ENCODE results near the gene GTSE1.

GTSE1 gene

GRCh38 chr22:46376111-46376510 is 79.4 kb downstream of the GTSE1 start:
- TF ChIP-seq, protein P1, sequence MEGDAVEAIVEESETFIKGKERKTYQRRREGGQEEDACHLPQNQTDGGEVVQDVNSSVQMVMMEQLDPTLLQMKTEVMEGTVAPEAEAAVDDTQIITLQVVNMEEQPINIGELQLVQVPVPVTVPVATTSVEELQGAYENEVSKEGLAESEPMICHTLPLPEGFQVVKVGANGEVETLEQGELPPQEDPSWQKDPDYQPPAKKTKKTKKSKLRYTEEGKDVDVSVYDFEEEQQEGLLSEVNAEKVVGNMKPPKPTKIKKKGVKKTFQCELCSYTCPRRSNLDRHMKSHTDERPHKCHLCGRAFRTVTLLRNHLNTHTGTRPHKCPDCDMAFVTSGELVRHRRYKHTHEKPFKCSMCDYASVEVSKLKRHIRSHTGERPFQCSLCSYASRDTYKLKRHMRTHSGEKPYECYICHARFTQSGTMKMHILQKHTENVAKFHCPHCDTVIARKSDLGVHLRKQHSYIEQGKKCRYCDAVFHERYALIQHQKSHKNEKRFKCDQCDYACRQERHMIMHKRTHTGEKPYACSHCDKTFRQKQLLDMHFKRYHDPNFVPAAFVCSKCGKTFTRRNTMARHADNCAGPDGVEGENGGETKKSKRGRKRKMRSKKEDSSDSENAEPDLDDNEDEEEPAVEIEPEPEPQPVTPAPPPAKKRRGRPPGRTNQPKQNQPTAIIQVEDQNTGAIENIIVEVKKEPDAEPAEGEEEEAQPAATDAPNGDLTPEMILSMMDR (IDR thresholded peaks at IDR 0.05), result no peak
- no peaks in the 10 kb centered on the region for H3K4me1 ChIP-seq
- no peaks in the 10 kb centered on the region for H3K9me3 ChIP-seq (ENCODE audit: control insufficient read depth, low read length)
- H3K4me2 ChIP-seq (ENCODE audit: low read length), result no peak overlapping the region
- H3K4me3 ChIP-seq (ENCODE audit: low read depth, low read length), result no peak overlapping the region
- H3K36me3 ChIP-seq (ENCODE audit: control insufficient read depth, insufficient read depth, low read length), result no peaks in the 10 kb centered on the region
- no peak overlapping the region for H2AFZ ChIP-seq
- H3K79me2 ChIP-seq, result no peaks in the 10 kb centered on the region
- H3K27ac ChIP-seq, result no peak overlapping the region
- no peak overlapping the region for H3K9ac ChIP-seq
- H3K27me3 ChIP-seq (ENCODE audit: control insufficient read depth, insufficient read depth, low read length), result no peaks in the 10 kb centered on the region

DNA sequence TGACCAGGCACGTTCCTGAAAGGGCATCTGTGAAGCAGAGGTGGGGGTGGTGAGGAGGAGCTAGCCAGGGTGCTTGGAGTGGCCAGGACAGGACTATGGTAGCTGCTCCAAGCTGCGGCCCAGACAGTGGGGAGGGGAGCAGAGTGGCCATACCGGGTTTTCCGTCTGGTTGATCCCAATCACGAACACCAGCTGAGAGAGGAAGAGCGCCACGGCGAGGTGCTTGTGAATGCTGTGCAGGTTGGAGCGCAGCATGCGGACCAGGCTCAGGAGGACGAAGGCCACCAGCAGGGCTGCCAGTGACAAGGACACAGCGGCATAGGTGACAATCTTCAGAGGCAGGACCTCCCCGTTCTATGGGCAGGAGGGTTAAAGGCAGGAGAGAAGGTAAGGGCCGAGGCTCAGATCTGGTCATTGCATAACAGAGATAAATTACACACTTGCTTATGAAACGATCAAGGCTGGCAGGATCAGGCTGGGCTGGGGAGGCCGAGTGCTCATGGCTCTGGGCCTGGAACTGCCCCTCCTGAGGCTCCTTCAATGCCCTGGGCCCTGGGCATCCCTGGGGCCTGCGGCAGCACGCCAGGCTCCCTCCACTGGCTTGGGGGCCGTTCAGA is 80.3 kb downstream of the GTSE1 start:
- no peaks in the 10 kb centered on the region for H3K79me2 ChIP-seq
- H3K9me3 ChIP-seq (ENCODE audit: control insufficient read depth, low read length), result no peaks in the 10 kb centered on the region
- no peak overlapping the region for H3K9ac ChIP-seq
- H3K4me3 ChIP-seq (ENCODE audit: low read depth, low read length), result no peak overlapping the region
- H3K4me1 ChIP-seq, result no peaks in the 10 kb centered on the region
- no peak overlapping the region for H2AFZ ChIP-seq
- H3K36me3 ChIP-seq (ENCODE audit: control insufficient read depth, insufficient read depth, low read length), result no peaks in the 10 kb centered on the region
- no peak overlapping the region for H3K27ac ChIP-seq
- H3K4me2 ChIP-seq (ENCODE audit: low read length), result no peak overlapping the region
- TF ChIP-seq, protein P1 (IDR thresholded peaks at IDR 0.05), result no peak
- H3K27me3 ChIP-seq (ENCODE audit: control insufficient read depth, insufficient read depth, low read length), result no peaks in the 10 kb centered on the region

- no peak overlapping the region for H3K9ac ChIP-seq
- no peaks in the 10 kb centered on the region for H3K36me3 ChIP-seq (ENCODE audit: control insufficient read depth, insufficient read depth, low read length)
- H3K27me3 ChIP-seq (ENCODE audit: control insufficient read depth, insufficient read depth, low read length), result no peaks in the 10 kb centered on the region
- H3K4me3 ChIP-seq (ENCODE audit: low read depth, low read length), result no peak overlapping the region
- TF ChIP-seq, protein P1 (IDR thresholded peaks at IDR 0.05), result no peak
- no peaks in the 10 kb centered on the region for H3K9me3 ChIP-seq (ENCODE audit: control insufficient read depth, low read length)
- no peaks in the 10 kb centered on the region for H3K79me2 ChIP-seq
- H3K4me2 ChIP-seq (ENCODE audit: low read length), result no peak overlapping the region
- no peaks in the 10 kb centered on the region for H3K4me1 ChIP-seq
- no peak overlapping the region for H2AFZ ChIP-seq
- H3K27ac ChIP-seq, result no peak overlapping the region
Observed at GRCh38 chr22:46377525-46378425, 81.1 kb downstream of the GTSE1 start.

DNA sequence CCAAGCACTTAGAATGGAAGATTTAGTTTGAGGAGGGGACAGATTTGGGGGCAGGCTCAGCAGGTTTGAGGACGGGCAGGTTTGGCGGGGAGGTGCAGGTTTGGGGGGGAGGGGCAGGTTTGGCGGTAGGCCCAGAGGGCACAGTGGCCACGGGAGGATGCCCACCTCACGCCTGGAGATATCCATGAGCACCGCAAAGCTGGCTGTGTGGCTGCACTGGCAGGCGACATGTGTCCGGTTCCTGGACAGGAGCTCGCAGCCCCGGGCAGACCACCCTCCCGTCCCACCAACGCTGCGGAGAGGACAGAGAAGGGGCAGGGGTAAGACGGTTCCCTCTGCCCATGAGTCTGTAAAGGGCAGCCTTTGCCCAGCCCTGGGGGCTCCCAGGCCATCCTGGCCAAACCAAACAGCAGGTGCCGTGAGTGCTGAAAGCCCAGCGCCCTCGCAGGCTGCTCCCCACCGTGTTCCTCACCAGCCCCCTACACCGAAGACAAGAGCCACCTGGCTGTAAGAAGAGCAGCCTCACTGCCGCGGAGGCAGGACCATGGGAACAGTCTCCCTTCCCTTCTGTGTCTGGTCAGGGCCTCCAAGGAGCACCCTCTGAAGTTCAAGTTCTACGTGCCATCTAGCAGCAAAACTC is 81.9 kb downstream of the GTSE1 start:
- no peaks in the 10 kb centered on the region for H3K4me1 ChIP-seq
- no peaks in the 10 kb centered on the region for H3K36me3 ChIP-seq (ENCODE audit: control insufficient read depth, insufficient read depth, low read length)
- H3K9me3 ChIP-seq (ENCODE audit: control insufficient read depth, low read length), result no peaks in the 10 kb centered on the region
- H3K4me2 ChIP-seq (ENCODE audit: low read length), result no peak overlapping the region
- no peak overlapping the region for H2AFZ ChIP-seq
- H3K27me3 ChIP-seq (ENCODE audit: control insufficient read depth, insufficient read depth, low read length), result no peaks in the 10 kb centered on the region
- TF ChIP-seq, protein P1 (IDR thresholded peaks at IDR 0.05), result no peak
- no peak overlapping the region for H3K27ac ChIP-seq
- no peaks in the 10 kb centered on the region for H3K79me2 ChIP-seq
- H3K4me3 ChIP-seq (ENCODE audit: low read depth, low read length), result no peak overlapping the region
- no peak overlapping the region for H3K9ac ChIP-seq

Data from parathyroid adenoma (tissue), 2 donors.